ENCODE measurements around the gene RUNX1.

DNA sequence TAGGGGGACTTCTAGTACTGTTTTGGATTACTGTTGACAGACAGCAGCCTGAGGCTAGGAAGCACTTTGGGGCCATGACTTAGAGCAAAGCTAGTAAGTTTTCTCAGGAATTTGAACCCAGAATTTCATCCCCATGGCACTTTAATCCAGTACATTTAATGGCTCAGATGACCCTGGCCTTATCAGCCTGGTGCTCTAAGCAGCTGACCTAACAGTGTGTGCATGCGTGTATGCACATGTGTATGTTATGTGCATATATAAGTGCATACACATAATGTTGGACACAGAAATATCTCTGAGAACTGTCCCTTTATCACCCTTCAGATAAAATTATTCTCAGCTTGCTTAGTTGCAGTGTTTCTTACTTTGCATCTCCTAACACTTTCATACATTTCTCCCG lies 265.3 kb downstream of the RUNX1 start:
- TF ChIP-seq, protein P1, sequence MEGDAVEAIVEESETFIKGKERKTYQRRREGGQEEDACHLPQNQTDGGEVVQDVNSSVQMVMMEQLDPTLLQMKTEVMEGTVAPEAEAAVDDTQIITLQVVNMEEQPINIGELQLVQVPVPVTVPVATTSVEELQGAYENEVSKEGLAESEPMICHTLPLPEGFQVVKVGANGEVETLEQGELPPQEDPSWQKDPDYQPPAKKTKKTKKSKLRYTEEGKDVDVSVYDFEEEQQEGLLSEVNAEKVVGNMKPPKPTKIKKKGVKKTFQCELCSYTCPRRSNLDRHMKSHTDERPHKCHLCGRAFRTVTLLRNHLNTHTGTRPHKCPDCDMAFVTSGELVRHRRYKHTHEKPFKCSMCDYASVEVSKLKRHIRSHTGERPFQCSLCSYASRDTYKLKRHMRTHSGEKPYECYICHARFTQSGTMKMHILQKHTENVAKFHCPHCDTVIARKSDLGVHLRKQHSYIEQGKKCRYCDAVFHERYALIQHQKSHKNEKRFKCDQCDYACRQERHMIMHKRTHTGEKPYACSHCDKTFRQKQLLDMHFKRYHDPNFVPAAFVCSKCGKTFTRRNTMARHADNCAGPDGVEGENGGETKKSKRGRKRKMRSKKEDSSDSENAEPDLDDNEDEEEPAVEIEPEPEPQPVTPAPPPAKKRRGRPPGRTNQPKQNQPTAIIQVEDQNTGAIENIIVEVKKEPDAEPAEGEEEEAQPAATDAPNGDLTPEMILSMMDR (IDR thresholded peaks at IDR 0.05), result no peak
- no peak for TF ChIP-seq POLR2A (IDR thresholded peaks at IDR 0.05)

All from right lobe of liver (tissue), 4 donors.